PC-9 (cell line): ENCODE measurements around the gene TRPT1.

Experiments
- EZH2 ChIP-seq: fragments of 200-600 bp; sonication (generic); IDR thresholded peaks from 2 replicates; pipeline ENCODE4 v1.8.0; 2017; ENCODE audit warnings: antibody characterized with exemption, low read depth
- TF ChIP-seq, protein P1 (sequence below): fragments of 200-600 bp; sonication (generic); conservative IDR thresholded peaks from 2 replicates; pipeline ENCODE4 v1.6.1; 2017; ENCODE audit warnings: mixed run types, antibody characterized with exemption, mild to moderate bottlenecking, moderate library complexity

GRCh38 chr11:64220798-64221197 is 5.2 kb downstream of the TRPT1 start:
- no peak for TF ChIP-seq EZH2
- TF ChIP-seq, protein P1, sequence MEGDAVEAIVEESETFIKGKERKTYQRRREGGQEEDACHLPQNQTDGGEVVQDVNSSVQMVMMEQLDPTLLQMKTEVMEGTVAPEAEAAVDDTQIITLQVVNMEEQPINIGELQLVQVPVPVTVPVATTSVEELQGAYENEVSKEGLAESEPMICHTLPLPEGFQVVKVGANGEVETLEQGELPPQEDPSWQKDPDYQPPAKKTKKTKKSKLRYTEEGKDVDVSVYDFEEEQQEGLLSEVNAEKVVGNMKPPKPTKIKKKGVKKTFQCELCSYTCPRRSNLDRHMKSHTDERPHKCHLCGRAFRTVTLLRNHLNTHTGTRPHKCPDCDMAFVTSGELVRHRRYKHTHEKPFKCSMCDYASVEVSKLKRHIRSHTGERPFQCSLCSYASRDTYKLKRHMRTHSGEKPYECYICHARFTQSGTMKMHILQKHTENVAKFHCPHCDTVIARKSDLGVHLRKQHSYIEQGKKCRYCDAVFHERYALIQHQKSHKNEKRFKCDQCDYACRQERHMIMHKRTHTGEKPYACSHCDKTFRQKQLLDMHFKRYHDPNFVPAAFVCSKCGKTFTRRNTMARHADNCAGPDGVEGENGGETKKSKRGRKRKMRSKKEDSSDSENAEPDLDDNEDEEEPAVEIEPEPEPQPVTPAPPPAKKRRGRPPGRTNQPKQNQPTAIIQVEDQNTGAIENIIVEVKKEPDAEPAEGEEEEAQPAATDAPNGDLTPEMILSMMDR: no peak
